ENCODE data around the gene FCF1. TPM values are rescaled to one million over a fixed set of nuclear protein-coding genes. Genes with fewer than 3 reads are reported as not detected.

FCF1 gene
- total RNA-seq, 1 experiment from 2014 or later, result 62.5 TPM

GRCh38 chr14:74667758-74668157 is 45.2 kb upstream of the FCF1 start:
- H3K36me3 Mint-ChIP-seq (ENCODE audit: insufficient read depth, unreplicated experiment), result peaks cover 68% of the 10 kb centered on the region
- no peaks in the 10 kb centered on the region for H3K27me3 Mint-ChIP-seq (ENCODE audit: insufficient read depth, unreplicated experiment)
- no peak overlapping the region for H3K4me3 Mint-ChIP-seq (ENCODE audit: unreplicated experiment)
- no peaks in the 10 kb centered on the region for H3K9me3 Mint-ChIP-seq (ENCODE audit: unreplicated experiment)
- Histone ChIP-seq H3K4me3 (ENCODE audit: low read depth, low read length) (no peak overlapping the region), H3K9me3 (no peaks in the 10 kb centered on the region), H3K36me3 (ENCODE audit: control insufficient read depth, insufficient read depth, low read length) (peaks cover 2% of the 10 kb centered on the region), H3K27me3 (replicated peaks; ENCODE audit: control insufficient read depth, insufficient read depth, low read length) (no peaks in the 10 kb centered on the region), H3K4me1 (no peaks in the 10 kb centered on the region)
- CTCF ChIA-PET, result no interaction called here
- no peaks in the 10 kb centered on the region for H3K4me1 Mint-ChIP-seq (ENCODE audit: low read depth, unreplicated experiment)
- no TSS peak for BruUV-seq (replicated peaks)
- intact Hi-C loops (cut with micrococcal nuclease; ENCODE audit: unreplicated experiment), result no loop called here
- no peak for DNase-seq
- POLR2A ChIA-PET, result no interaction called here
- no peak for TF ChIP-seq CTCF (IDR thresholded peaks at IDR 0.05; ENCODE audit: insufficient read depth in 1 of 2, low read depth in 1 of 2, low read length in 1 of 2, severe bottlenecking in 1 of 2, unreplicated experiment in 1 of 2)
- no peak overlapping the region for H3K27ac Mint-ChIP-seq (ENCODE audit: unreplicated experiment)

GRCh38 chr14:74669256-74669655 is 43.7 kb upstream of the FCF1 start:
- peaks cover 60% of the 10 kb centered on the region for H3K36me3 Mint-ChIP-seq (ENCODE audit: insufficient read depth, unreplicated experiment)
- Histone ChIP-seq H3K4me3 (ENCODE audit: low read depth, low read length) (no peak overlapping the region), H3K36me3 (ENCODE audit: control insufficient read depth, insufficient read depth, low read length) (peaks cover 4% of the 10 kb centered on the region), H3K27me3 (replicated peaks; ENCODE audit: control insufficient read depth, insufficient read depth, low read length) (no peaks in the 10 kb centered on the region), H3K4me1 (no peaks in the 10 kb centered on the region), H3K9me3 (no peaks in the 10 kb centered on the region)
- no peaks in the 10 kb centered on the region for H3K4me1 Mint-ChIP-seq (ENCODE audit: low read depth, unreplicated experiment)
- POLR2A ChIA-PET, result no interaction called here
- BruUV-seq (replicated peaks), result no TSS peak
- intact Hi-C loops (cut with micrococcal nuclease; ENCODE audit: unreplicated experiment), result no loop called here
- H3K27me3 Mint-ChIP-seq (ENCODE audit: insufficient read depth, unreplicated experiment), result no peaks in the 10 kb centered on the region
- no peak for DNase-seq
- no peaks in the 10 kb centered on the region for H3K9me3 Mint-ChIP-seq (ENCODE audit: unreplicated experiment)
- CTCF ChIA-PET, result no interaction called here
- H3K4me3 Mint-ChIP-seq (ENCODE audit: unreplicated experiment), result no peak overlapping the region
- H3K27ac Mint-ChIP-seq (ENCODE audit: unreplicated experiment), result no peak overlapping the region
- TF ChIP-seq CTCF (IDR thresholded peaks at IDR 0.05; ENCODE audit: insufficient read depth in 1 of 2, low read depth in 1 of 2, low read length in 1 of 2, severe bottlenecking in 1 of 2, unreplicated experiment in 1 of 2), result no peak

- BruUV-seq (replicated peaks), result no TSS peak
- peaks cover 4% of the 10 kb centered on the region for H3K36me3 ChIP-seq (ENCODE audit: control insufficient read depth, insufficient read depth, low read length)
Measured at GRCh38 chr14:74669846-74670245, 43.1 kb upstream of the FCF1 start.

More at GRCh38 chr14:74669846-74670245, 43.1 kb upstream of the FCF1 start:
- no peak overlapping the region for H3K27ac Mint-ChIP-seq (ENCODE audit: unreplicated experiment)
- Histone ChIP-seq H3K4me1 (no peaks in the 10 kb centered on the region), H3K9me3 (no peaks in the 10 kb centered on the region), H3K27me3 (replicated peaks; ENCODE audit: control insufficient read depth, insufficient read depth, low read length) (no peaks in the 10 kb centered on the region), H3K4me3 (ENCODE audit: low read depth, low read length) (no peak overlapping the region)
- H3K27me3 Mint-ChIP-seq (ENCODE audit: insufficient read depth, unreplicated experiment), result no peaks in the 10 kb centered on the region
- DNase-seq, result no peak
- no peaks in the 10 kb centered on the region for H3K4me1 Mint-ChIP-seq (ENCODE audit: low read depth, unreplicated experiment)
- H3K36me3 Mint-ChIP-seq (ENCODE audit: insufficient read depth, unreplicated experiment), result peaks cover 54% of the 10 kb centered on the region
- H3K9me3 Mint-ChIP-seq (ENCODE audit: unreplicated experiment), result no peaks in the 10 kb centered on the region
- no peak overlapping the region for H3K4me3 Mint-ChIP-seq (ENCODE audit: unreplicated experiment)
- CTCF ChIA-PET, result no interaction called here
- no peak for TF ChIP-seq CTCF (IDR thresholded peaks at IDR 0.05; ENCODE audit: insufficient read depth in 1 of 2, low read depth in 1 of 2, low read length in 1 of 2, severe bottlenecking in 1 of 2, unreplicated experiment in 1 of 2)
- POLR2A ChIA-PET, result no interaction called here
- intact Hi-C loops (cut with micrococcal nuclease; ENCODE audit: unreplicated experiment), result no loop called here
